ENCODE data around the gene PWWP2B. TPM values are rescaled to one million over a fixed set of nuclear protein-coding genes. Genes with fewer than 3 reads are reported as not detected.

PWWP2B gene
- total and polyA plus RNA-seq, 7 experiments from 2014 or later = 1.5 to 22.2 (median 11.5) TPM

GRCh38 chr10:132373241-132373955 is 23.6 kb upstream of the PWWP2B start:
- no peak overlapping the region for H3K27ac ChIP-seq (ENCODE audit: low read depth, low read length)
- Mint-ChIP-seq H3K36me3 (peaks cover 0 to 13% (median 4%) of the 10 kb centered on the region in 5 donors), H3K4me1 (peaks cover 5 to 11% (median 8%) of the 10 kb centered on the region in 7 donors), H3K27me3 (peaks cover 0 to 7% (median 0%) of the 10 kb centered on the region in 5 donors), H3K27ac (no peak overlapping the region), H3K9me3 (peaks cover 0 to 1% (median 0%) of the 10 kb centered on the region in 11 donors), H3K4me3 (no peak overlapping the region)
- DNase-seq (no peak), ATAC-seq (no peak)
- intact Hi-C loops (cut with micrococcal nuclease) = no loop called here
- CTCF ChIA-PET = no interaction called here
- H3K4me1 ChIP-seq (ENCODE audit: control insufficient read depth in 2 of 2, insufficient read depth in 2 of 2, low read length in 2 of 2) = peaks cover 0 to 9% of the 10 kb centered on the region in 2 donors
- H3K9me3 ChIP-seq (ENCODE audit: control insufficient read depth in 2 of 3, low read length in 3 of 3) = no peaks in the 10 kb centered on the region
- POLR2A ChIA-PET = no interaction called here
- H3K36me3 ChIP-seq (ENCODE audit: control insufficient read depth in 2 of 3, insufficient read depth in 3 of 3, low read length in 3 of 3) = no peaks in the 10 kb centered on the region
- no peak overlapping the region for H3K4me3 ChIP-seq (ENCODE audit: low read length)
- no peaks in the 10 kb centered on the region for H3K27me3 ChIP-seq (ENCODE audit: control insufficient read depth in 2 of 2, insufficient read depth in 2 of 2, low read length in 2 of 2)

- peaks cover 0 to 9% of the 10 kb centered on the region in 2 donors for H3K4me1 ChIP-seq (ENCODE audit: control insufficient read depth in 2 of 2, insufficient read depth in 2 of 2, low read length in 2 of 2)
- peaks cover 0 to 2% (median 0%) of the 10 kb centered on the region in 5 donors for H3K27me3 Mint-ChIP-seq
- H3K36me3 Mint-ChIP-seq = peaks cover 0 to 7% (median 0%) of the 10 kb centered on the region in 5 donors
- ChIA-PET CTCF (no interaction called here), POLR2A (no interaction called here)
- H3K9me3 ChIP-seq (ENCODE audit: control insufficient read depth in 2 of 3, low read length in 3 of 3) = no peaks in the 10 kb centered on the region
- ATAC-seq (no peak), DNase-seq (no peak)
- no peak overlapping the region for H3K27ac Mint-ChIP-seq
- no peak overlapping the region for H3K4me3 Mint-ChIP-seq
- intact Hi-C loops (cut with micrococcal nuclease) = no loop called here
- H3K4me1 Mint-ChIP-seq = peaks cover 5 to 11% (median 8%) of the 10 kb centered on the region in 7 donors
- no peaks in the 10 kb centered on the region for H3K36me3 ChIP-seq (ENCODE audit: control insufficient read depth in 2 of 3, insufficient read depth in 3 of 3, low read length in 3 of 3)
- no peak overlapping the region for H3K4me3 ChIP-seq (ENCODE audit: low read length)
- H3K27ac ChIP-seq (ENCODE audit: low read depth, low read length) = no peak overlapping the region
- peaks cover 0 to 2% (median 0%) of the 10 kb centered on the region in 11 donors for H3K9me3 Mint-ChIP-seq
- H3K27me3 ChIP-seq (ENCODE audit: control insufficient read depth in 2 of 2, insufficient read depth in 2 of 2, low read length in 2 of 2) = no peaks in the 10 kb centered on the region
These were observed 22.8 kb upstream of the PWWP2B start for GRCh38 chr10:132374176-132374575.

- H3K4me1 ChIP-seq (ENCODE audit: control insufficient read depth in 2 of 2, insufficient read depth in 2 of 2, low read length in 2 of 2) = peaks cover 0 to 9% of the 10 kb centered on the region in 2 donors
- Mint-ChIP-seq H3K9me3 (peaks cover 0 to 4% (median 0%) of the 10 kb centered on the region in 11 donors), H3K27me3 (peaks cover 0 to 4% (median 0%) of the 10 kb centered on the region in 5 donors), H3K4me3 (no peak overlapping the region), H3K4me1 (peaks cover 5 to 11% (median 8%) of the 10 kb centered on the region in 7 donors), H3K36me3 (peaks cover 0 to 8% (median 0%) of the 10 kb centered on the region in 5 donors), H3K27ac (no peak overlapping the region)
- no peaks in the 10 kb centered on the region for H3K9me3 ChIP-seq (ENCODE audit: control insufficient read depth in 2 of 3, low read length in 3 of 3)
- intact Hi-C loops (cut with micrococcal nuclease) = no loop called here
- CTCF ChIA-PET = no interaction called here
- POLR2A ChIA-PET = no interaction called here
- no peaks in the 10 kb centered on the region for H3K36me3 ChIP-seq (ENCODE audit: control insufficient read depth in 2 of 3, insufficient read depth in 3 of 3, low read length in 3 of 3)
- DNase-seq (no peak), ATAC-seq (no peak)
- no peak overlapping the region for H3K4me3 ChIP-seq (ENCODE audit: low read length)
- H3K27me3 ChIP-seq (ENCODE audit: control insufficient read depth in 2 of 2, insufficient read depth in 2 of 2, low read length in 2 of 2) = no peaks in the 10 kb centered on the region
- no peak overlapping the region for H3K27ac ChIP-seq (ENCODE audit: low read depth, low read length)
These were observed 22.4 kb upstream of the PWWP2B start for GRCh38 chr10:132374612-132375011.

DNA sequence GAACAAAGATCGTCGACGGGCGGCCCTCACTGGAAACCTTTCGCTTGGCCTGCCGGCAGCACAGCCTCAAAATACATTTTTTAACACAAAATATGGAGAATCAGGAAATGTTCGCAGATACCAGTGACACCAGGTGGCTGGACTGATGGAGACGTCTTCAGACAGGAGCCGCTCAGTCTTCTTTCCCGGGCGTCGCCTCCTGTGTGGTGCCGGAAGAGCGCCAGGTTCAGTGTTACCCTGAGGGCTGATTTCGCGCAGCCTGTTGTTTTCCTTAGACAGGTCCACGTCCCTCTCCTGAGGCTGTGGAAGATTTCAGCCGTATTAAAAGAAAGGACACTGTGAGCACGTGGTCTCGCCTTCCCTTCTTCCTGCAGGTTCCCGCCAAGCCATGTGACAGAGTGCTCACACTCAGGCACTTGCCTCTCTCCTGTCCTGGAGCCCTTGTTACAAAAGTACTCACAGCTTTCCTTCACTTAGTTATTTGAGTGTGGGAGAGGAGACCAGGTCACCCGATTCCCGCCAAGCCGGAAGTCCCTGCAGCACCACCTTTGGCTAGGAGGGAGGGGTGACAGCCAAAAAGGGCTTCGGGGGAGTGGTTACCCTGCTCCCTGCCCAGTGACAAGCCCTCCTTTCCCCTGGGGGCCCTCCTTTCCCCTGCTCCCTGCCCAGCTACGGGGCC is 21.7 kb upstream of the PWWP2B start:
- Histone ChIP-seq H3K4me3 (ENCODE audit: low read length) (no peak overlapping the region), H3K36me3 (ENCODE audit: control insufficient read depth in 2 of 3, insufficient read depth in 3 of 3, low read length in 3 of 3) (no peaks in the 10 kb centered on the region), H3K27ac (ENCODE audit: low read depth, low read length) (no peak overlapping the region), H3K9me3 (ENCODE audit: control insufficient read depth in 2 of 3, low read length in 3 of 3) (no peaks in the 10 kb centered on the region), H3K4me1 (ENCODE audit: control insufficient read depth in 2 of 2, insufficient read depth in 2 of 2, low read length in 2 of 2) (peaks cover 0 to 9% of the 10 kb centered on the region in 2 donors), H3K27me3 (ENCODE audit: control insufficient read depth in 2 of 2, insufficient read depth in 2 of 2, low read length in 2 of 2) (no peaks in the 10 kb centered on the region)
- intact Hi-C loops (cut with micrococcal nuclease) = no loop called here
- H3K27ac Mint-ChIP-seq = peak overlapping the region in 1 of 9 donors; percentile 28
- ChIA-PET CTCF (no interaction called here), POLR2A (no interaction called here)
- H3K4me3 Mint-ChIP-seq = no peak overlapping the region
- H3K4me1 Mint-ChIP-seq = peaks cover 5 to 11% (median 8%) of the 10 kb centered on the region in 7 donors
- ATAC-seq (no peak), DNase-seq (no peak)
- peaks cover 0 to 4% (median 0%) of the 10 kb centered on the region in 11 donors for H3K9me3 Mint-ChIP-seq
- H3K27me3 Mint-ChIP-seq = peaks cover 0 to 4% (median 0%) of the 10 kb centered on the region in 5 donors
- H3K36me3 Mint-ChIP-seq = peaks cover 0 to 8% (median 0%) of the 10 kb centered on the region in 5 donors

DNA sequence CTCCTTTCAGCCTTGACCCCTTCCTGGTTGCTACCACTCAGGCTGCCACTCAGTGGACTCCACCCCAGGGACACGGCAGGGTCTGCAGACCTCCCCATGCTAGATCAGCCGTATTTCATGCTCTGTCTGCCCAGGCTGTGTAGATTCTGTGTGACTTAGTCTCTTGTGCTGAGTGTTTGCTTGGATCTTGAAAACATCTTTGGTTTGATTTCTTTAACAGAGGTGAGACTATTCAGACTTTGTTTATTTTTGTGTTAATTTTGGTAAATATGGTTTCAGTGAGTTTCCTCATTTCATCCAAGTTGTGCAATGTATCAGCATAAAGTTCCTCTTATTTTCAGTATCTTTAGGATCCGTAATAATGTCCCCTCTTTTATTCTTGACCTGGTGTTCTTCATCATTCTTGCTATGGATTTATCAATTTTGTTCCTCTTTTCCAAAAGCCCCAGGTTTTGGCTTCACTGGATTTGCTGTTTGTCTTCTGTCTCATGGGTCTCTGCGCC is 21.2 kb upstream of the PWWP2B start:
- H3K4me3 Mint-ChIP-seq = no peak overlapping the region
- H3K36me3 Mint-ChIP-seq = peaks cover 0 to 8% (median 0%) of the 10 kb centered on the region in 5 donors
- no peaks in the 10 kb centered on the region for H3K36me3 ChIP-seq (ENCODE audit: control insufficient read depth in 2 of 3, insufficient read depth in 3 of 3, low read length in 3 of 3)
- ChIA-PET POLR2A (no interaction called here), CTCF (no interaction called here)
- peaks cover 0 to 9% of the 10 kb centered on the region in 2 donors for H3K4me1 ChIP-seq (ENCODE audit: control insufficient read depth in 2 of 2, insufficient read depth in 2 of 2, low read length in 2 of 2)
- ATAC-seq (peak; percentile 32), DNase-seq (no peak)
- H3K4me3 ChIP-seq (ENCODE audit: low read length) = no peak overlapping the region
- H3K27me3 Mint-ChIP-seq = peaks cover 0 to 4% (median 0%) of the 10 kb centered on the region in 5 donors
- no peaks in the 10 kb centered on the region for H3K9me3 ChIP-seq (ENCODE audit: control insufficient read depth in 2 of 3, low read length in 3 of 3)
- peak overlapping the region in 2 of 9 donors; percentile 28 to 29 for H3K27ac Mint-ChIP-seq
- H3K4me1 Mint-ChIP-seq = peaks cover 5 to 11% (median 8%) of the 10 kb centered on the region in 7 donors
- no peak overlapping the region for H3K27ac ChIP-seq (ENCODE audit: low read depth, low read length)
- peaks cover 0 to 4% (median 0%) of the 10 kb centered on the region in 11 donors for H3K9me3 Mint-ChIP-seq
- intact Hi-C loops (cut with micrococcal nuclease) = no loop called here
- no peaks in the 10 kb centered on the region for H3K27me3 ChIP-seq (ENCODE audit: control insufficient read depth in 2 of 2, insufficient read depth in 2 of 2, low read length in 2 of 2)

- POLR2A ChIA-PET = no interaction called here
- Mint-ChIP-seq H3K9me3 (peaks cover 0 to 4% (median 0%) of the 10 kb centered on the region in 11 donors), H3K36me3 (peaks cover 0 to 8% (median 0%) of the 10 kb centered on the region in 5 donors), H3K4me1 (peaks cover 5 to 11% (median 8%) of the 10 kb centered on the region in 7 donors), H3K27me3 (peaks cover 0 to 4% (median 0%) of the 10 kb centered on the region in 5 donors), H3K27ac (no peak overlapping the region), H3K4me3 (no peak overlapping the region)
- DNase-seq (no peak), ATAC-seq (no peak)
- CTCF ChIA-PET = no interaction called here
- Histone ChIP-seq H3K4me3 (ENCODE audit: low read length) (no peak overlapping the region), H3K36me3 (ENCODE audit: control insufficient read depth in 2 of 3, insufficient read depth in 3 of 3, low read length in 3 of 3) (no peaks in the 10 kb centered on the region), H3K9me3 (ENCODE audit: control insufficient read depth in 2 of 3, low read length in 3 of 3) (no peaks in the 10 kb centered on the region), H3K27ac (ENCODE audit: low read depth, low read length) (no peak overlapping the region), H3K27me3 (ENCODE audit: control insufficient read depth in 2 of 2, insufficient read depth in 2 of 2, low read length in 2 of 2) (no peaks in the 10 kb centered on the region), H3K4me1 (ENCODE audit: control insufficient read depth in 2 of 2, insufficient read depth in 2 of 2, low read length in 2 of 2) (peaks cover 0 to 7% of the 10 kb centered on the region in 2 donors)
- intact Hi-C loops (cut with micrococcal nuclease) = no loop called here
These were observed 20.6 kb upstream of the PWWP2B start for GRCh38 chr10:132376394-132376851.

All from naive thymus-derived CD4-positive, alpha-beta T cell (primary cell).